H9 (cell line): ENCODE results near the gene BIRC5. TPM values are rescaled to one million over a fixed set of nuclear protein-coding genes. Genes with fewer than 3 reads are reported as not detected.

ENCODE experiments used
- DNase-seq: peaks from one replicate; pipeline ENCODE4 v3.0.0-alpha.2; 2017
- H2AFZ ChIP-seq: one replicate; pipeline ENCODE4 v1.6.1; 2013; ENCODE audit warnings: mild to moderate bottlenecking, low read length, control low read depth, moderate library complexity
- H2AK5ac ChIP-seq: 2 replicates; pipeline ENCODE4 v1.6.1; 2013; ENCODE audit warnings: low read length, control low read depth, mixed read lengths; ENCODE audit not compliant: insufficient read length
- H2BK120ac ChIP-seq: one replicate; pipeline ENCODE4 v1.6.1; 2013; ENCODE audit warnings: low read depth, mild to moderate bottlenecking, low read length, control low read depth, inconsistent platforms; ENCODE audit not compliant: poor library complexity, severe bottlenecking
- H2BK12ac ChIP-seq: 2 replicates; pipeline ENCODE4 v1.6.1; 2013; ENCODE audit warnings: low read length, control low read depth, mixed read lengths, low read depth; ENCODE audit not compliant: insufficient read length
- H2BK15ac ChIP-seq: 2 replicates; pipeline ENCODE4 v1.6.1; 2013; ENCODE audit warnings: low read depth, low read length, control low read depth
- H2BK20ac ChIP-seq: one replicate; pipeline ENCODE4 v1.6.1; 2013; ENCODE audit warnings: low read depth, mild to moderate bottlenecking, low read length, control low read depth, inconsistent platforms; ENCODE audit not compliant: poor library complexity, severe bottlenecking
- H2BK5ac ChIP-seq: 2 replicates; pipeline ENCODE4 v1.6.1; 2013; ENCODE audit warnings: low read length, control low read depth, mixed read lengths; ENCODE audit not compliant: insufficient read length
- H3K14ac ChIP-seq: 2 replicates; pipeline ENCODE4 v1.6.1; 2013; ENCODE audit warnings: low read length, control low read depth; ENCODE audit not compliant: insufficient read depth
- H3K18ac ChIP-seq: 2 replicates; pipeline ENCODE4 v1.6.1; 2013; ENCODE audit warnings: low read depth, mild to moderate bottlenecking, mixed read lengths, low read length, control low read depth; ENCODE audit not compliant: insufficient read length
- H3K23ac ChIP-seq: 2 replicates; pipeline ENCODE4 v1.6.1; 2013; ENCODE audit warnings: low read length, control low read depth, mixed read lengths, low read depth; ENCODE audit not compliant: insufficient read length
- H3K23me2 ChIP-seq: 2 replicates; pipeline ENCODE4 v1.6.1; 2013; ENCODE audit warnings: low read depth, mild to moderate bottlenecking, mixed read lengths, low read length, control low read depth; ENCODE audit not compliant: insufficient read length, poor library complexity, severe bottlenecking
- H3K27ac ChIP-seq: 2 replicates; pipeline ENCODE4 v1.5.1; 2013; ENCODE audit warnings: low read length, control low read depth, mixed read lengths, low read depth; ENCODE audit not compliant: insufficient read length
- H3K27me3 ChIP-seq: 2 replicates; pipeline ENCODE4 v1.6.1; 2013; ENCODE audit warnings: low read length, control low read depth, inconsistent platforms; ENCODE audit not compliant: insufficient read depth
- H3K4ac ChIP-seq: 2 replicates; pipeline ENCODE4 v1.6.1; 2013; ENCODE audit warnings: low read depth, mild to moderate bottlenecking, control low read depth, inconsistent platforms, low read length, moderate library complexity
- H3K4me1 ChIP-seq: 2 replicates; pipeline ENCODE4 v1.6.1; 2013; ENCODE audit warnings: low read length, control low read depth, inconsistent platforms; ENCODE audit not compliant: insufficient read depth
- H3K4me2 ChIP-seq: 2 replicates; pipeline ENCODE4 v1.6.1; 2013; ENCODE audit warnings: low read length, control low read depth, mixed read lengths; ENCODE audit not compliant: insufficient read length, insufficient read depth
- H3K56ac ChIP-seq: 2 replicates; pipeline ENCODE4 v1.6.1; 2013; ENCODE audit warnings: low read depth, mild to moderate bottlenecking, mixed read lengths, low read length, control low read depth; ENCODE audit not compliant: insufficient read length
- H3K79me1 ChIP-seq: 2 replicates; pipeline ENCODE4 v1.6.1; 2013; ENCODE audit warnings: low read depth, mild to moderate bottlenecking, moderate library complexity, low read length, control low read depth, inconsistent platforms; ENCODE audit not compliant: insufficient read depth, poor library complexity, severe bottlenecking
- H3K79me2 ChIP-seq: 2 replicates; pipeline ENCODE4 v1.6.1; 2013; ENCODE audit warnings: low read length, control low read depth, inconsistent platforms; ENCODE audit not compliant: insufficient read depth
- H3K9ac ChIP-seq: 2 replicates; pipeline ENCODE4 v1.6.1; 2013; ENCODE audit warnings: low read length, control low read depth, mixed read lengths; ENCODE audit not compliant: insufficient read length; ENCODE audit errors: extremely low read depth
- H3K9me3 ChIP-seq: one replicate; pipeline ENCODE4 v1.6.1; 2013; ENCODE audit warnings: low read depth, low read length, inconsistent platforms; ENCODE audit not compliant: control insufficient read depth
- H3T11ph ChIP-seq: one replicate; pipeline ENCODE4 v1.6.1; 2013; ENCODE audit warnings: mild to moderate bottlenecking, low read length, control low read depth, inconsistent platforms
- H4K20me1 ChIP-seq: one replicate; pipeline ENCODE4 v1.6.1; 2013; ENCODE audit not compliant: control insufficient read depth, insufficient read length, insufficient read depth
- H4K5ac ChIP-seq: 2 replicates; pipeline ENCODE4 v1.6.1; 2013; ENCODE audit warnings: low read depth, mild to moderate bottlenecking, mixed read lengths, low read length, control low read depth; ENCODE audit not compliant: insufficient read length
- H4K8ac ChIP-seq: replicated peaks from 2 replicates; pipeline ENCODE4 v1.6.1; 2013; ENCODE audit warnings: low read length, control low read depth, mixed read lengths, low read depth; ENCODE audit not compliant: insufficient read length
- H4K91ac ChIP-seq: 2 replicates; pipeline ENCODE4 v1.6.1; 2013; ENCODE audit warnings: low read depth, mild to moderate bottlenecking, moderate library complexity, mixed read lengths, low read length, control low read depth; ENCODE audit not compliant: insufficient read length
- H3K27ac Mint-ChIP-seq, 3 experiments: 2 replicates in 2 of 3; 3 replicates in 1 of 3; pipeline ENCODE4 v1.8.0; 2020 to 2021; ENCODE audit warnings: mixed read lengths in 3 of 3, mild to moderate bottlenecking in 1 of 3, moderate library complexity in 1 of 3
- H3K27me3 Mint-ChIP-seq: 2 replicates; pipeline ENCODE4 v1.8.0; 2021; ENCODE audit warnings: low read depth, mild to moderate bottlenecking, moderate library complexity, mixed read lengths
- H3K36me3 Mint-ChIP-seq, 3 experiments: 2 replicates in 2 of 3; 3 replicates in 1 of 3; pipeline ENCODE4 v1.8.0; 2020 to 2021; ENCODE audit warnings: low read depth in 3 of 3, mixed read lengths in 3 of 3; ENCODE audit not compliant: insufficient read depth in 1 of 3
- H3K4me1 Mint-ChIP-seq, 2 experiments: 2 replicates each; pipeline ENCODE4 v1.8.0; 2020; ENCODE audit warnings: mixed read lengths in 2 of 2
- H3K4me3 Mint-ChIP-seq, 2 experiments: 2 replicates in 1 of 2; 3 replicates in 1 of 2; pipeline ENCODE4 v1.8.0; 2020 to 2021; ENCODE audit warnings: mild to moderate bottlenecking in 2 of 2, mixed read lengths in 2 of 2, moderate library complexity in 1 of 2
- H3K9me3 Mint-ChIP-seq, 2 experiments: 2 replicates in 1 of 2; 3 replicates in 1 of 2; pipeline ENCODE4 v1.8.0; 2020; ENCODE audit warnings: mild to moderate bottlenecking in 2 of 2, mixed read lengths in 2 of 2, moderate library complexity in 1 of 2
- WGBS: extraction: QIAGEN DNeasy Blood & Tissue Kit; methylation state at CpG from one replicate; pipeline ENCODE4 v1.1.7; 2013; ENCODE audit warnings: missing lambda C conversion rate, low lambda C conversion rate, mixed read lengths; ENCODE audit not compliant: insufficient read length; ENCODE audit errors: extremely low coverage; 5-methylcytosine and 5-hydroxymethylcytosine counted together
- total RNA-seq: library from RNA; stranded (reverse); gene quantifications from 2 replicates; pipeline ENCODE4 v1.2.1, GENCODE V29; 2021
- TF ChIP-seq, protein P1 (sequence below): fragments of 200-600 bp; sonication (generic); conservative IDR thresholded peaks from 3 replicates; pipeline ENCODE4 v1.8.0; 2021; ENCODE audit warnings: antibody characterized with exemption, mild to moderate bottlenecking

Gene BIRC5
- total RNA-seq, 1 experiment from 2014 or later = 97.8 TPM

DNA sequence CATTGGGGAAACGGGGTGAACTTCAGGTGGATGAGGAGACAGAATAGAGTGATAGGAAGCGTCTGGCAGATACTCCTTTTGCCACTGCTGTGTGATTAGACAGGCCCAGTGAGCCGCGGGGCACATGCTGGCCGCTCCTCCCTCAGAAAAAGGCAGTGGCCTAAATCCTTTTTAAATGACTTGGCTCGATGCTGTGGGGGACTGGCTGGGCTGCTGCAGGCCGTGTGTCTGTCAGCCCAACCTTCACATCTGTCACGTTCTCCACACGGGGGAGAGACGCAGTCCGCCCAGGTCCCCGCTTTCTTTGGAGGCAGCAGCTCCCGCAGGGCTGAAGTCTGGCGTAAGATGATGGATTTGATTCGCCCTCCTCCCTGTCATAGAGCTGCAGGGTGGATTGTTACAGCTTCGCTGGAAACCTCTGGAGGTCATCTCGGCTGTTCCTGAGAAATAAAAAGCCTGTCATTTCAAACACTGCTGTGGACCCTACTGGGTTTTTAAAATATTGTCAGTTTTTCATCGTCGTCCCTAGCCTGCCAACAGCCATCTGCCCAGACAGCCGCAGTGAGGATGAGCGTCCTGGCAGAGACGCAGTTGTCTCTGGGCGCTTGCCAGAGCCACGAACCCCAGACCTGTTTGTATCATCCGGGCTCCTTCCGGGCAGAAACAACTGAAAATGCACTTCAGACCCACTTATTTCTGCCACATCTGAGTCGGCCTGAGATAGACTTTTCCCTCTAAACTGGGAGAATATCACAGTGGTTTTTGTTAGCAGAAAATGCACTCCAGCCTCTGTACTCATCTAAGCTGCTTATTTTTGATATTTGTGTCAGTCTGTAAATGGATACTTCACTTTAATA, 10.4 kb downstream of the BIRC5 start:
- Histone ChIP-seq H4K8ac (no peak overlapping the region), H3K23ac (no peak overlapping the region), H3K23me2 (no peaks in the 10 kb centered on the region), H2BK15ac (no peak overlapping the region), H2BK120ac (no peak overlapping the region), H4K20me1 (no peaks in the 10 kb centered on the region), H3T11ph (no peak overlapping the region), H3K9ac (no peak overlapping the region), H2AFZ (no peak overlapping the region), H2BK5ac (no peak overlapping the region), H2AK5ac (no peak overlapping the region), H4K91ac (no peak overlapping the region), H3K79me2 (no peaks in the 10 kb centered on the region), H3K27me3 (no peaks in the 10 kb centered on the region), H3K14ac (no peak overlapping the region), H2BK12ac (no peak overlapping the region), H3K56ac (no peak overlapping the region), H3K18ac (no peak overlapping the region), H3K4me2 (no peak overlapping the region), H2BK20ac (no peak overlapping the region), H4K5ac (no peak overlapping the region), H3K27ac (no peak overlapping the region), H3K9me3 (no peaks in the 10 kb centered on the region), H3K4ac (no peak overlapping the region), H3K4me1 (no peaks in the 10 kb centered on the region), H3K79me1 (peaks cover 11% of the 10 kb centered on the region)
- H3K9me3 Mint-ChIP-seq = no peaks in the 10 kb centered on the region; a peak in 1 of 5 replicates
- H3K4me1 Mint-ChIP-seq = peaks cover 6 to 9% of the 10 kb centered on the region in 2 experiments
- H3K36me3 Mint-ChIP-seq = peaks cover 29 to 50% (median 43%) of the 10 kb centered on the region in 3 experiments; a peak in 6 of 7 replicates
- peaks cover 10% of the 10 kb centered on the region for H3K27me3 Mint-ChIP-seq
- peak overlapping the region in 2 of 3 experiments; percentile 53 to 65; a peak in 2 of 7 replicates for H3K27ac Mint-ChIP-seq
- no peak for DNase-seq
- no CpG with 5 or more reads among the region's 27 CpGs for WGBS
- TF ChIP-seq, protein P1, sequence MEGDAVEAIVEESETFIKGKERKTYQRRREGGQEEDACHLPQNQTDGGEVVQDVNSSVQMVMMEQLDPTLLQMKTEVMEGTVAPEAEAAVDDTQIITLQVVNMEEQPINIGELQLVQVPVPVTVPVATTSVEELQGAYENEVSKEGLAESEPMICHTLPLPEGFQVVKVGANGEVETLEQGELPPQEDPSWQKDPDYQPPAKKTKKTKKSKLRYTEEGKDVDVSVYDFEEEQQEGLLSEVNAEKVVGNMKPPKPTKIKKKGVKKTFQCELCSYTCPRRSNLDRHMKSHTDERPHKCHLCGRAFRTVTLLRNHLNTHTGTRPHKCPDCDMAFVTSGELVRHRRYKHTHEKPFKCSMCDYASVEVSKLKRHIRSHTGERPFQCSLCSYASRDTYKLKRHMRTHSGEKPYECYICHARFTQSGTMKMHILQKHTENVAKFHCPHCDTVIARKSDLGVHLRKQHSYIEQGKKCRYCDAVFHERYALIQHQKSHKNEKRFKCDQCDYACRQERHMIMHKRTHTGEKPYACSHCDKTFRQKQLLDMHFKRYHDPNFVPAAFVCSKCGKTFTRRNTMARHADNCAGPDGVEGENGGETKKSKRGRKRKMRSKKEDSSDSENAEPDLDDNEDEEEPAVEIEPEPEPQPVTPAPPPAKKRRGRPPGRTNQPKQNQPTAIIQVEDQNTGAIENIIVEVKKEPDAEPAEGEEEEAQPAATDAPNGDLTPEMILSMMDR = no peak
- H3K4me3 Mint-ChIP-seq = no peak overlapping the region
